ENCODE measurements around the gene ODC1. TPM values are rescaled to one million over a fixed set of nuclear protein-coding genes. Genes with fewer than 3 reads are reported as not detected.

Gene ODC1
- total and polyA plus RNA-seq, 8 donors, result 55.0 to 243 (median 214) TPM

- ATAC-seq, result no peak
- no peak for TF ChIP-seq CTCF (IDR thresholded peaks at IDR 0.05)
- peak in 1 of 4 donors; percentile 34 for DNase-seq
- Histone ChIP-seq H3K4me1 (peaks cover 0 to 3% of the 10 kb centered on the region in 2 donors), H3K27ac (no peak overlapping the region), H3K4me3 (no peak overlapping the region), H3K27me3 (no peaks in the 10 kb centered on the region), H3K36me3 (peaks cover 0 to 80% of the 10 kb centered on the region in 2 donors), H3K9me3 (no peaks in the 10 kb centered on the region)
- intact Hi-C loops (cut with DNase I), result no loop called here
These were observed 25.9 kb downstream of the ODC1 start for GRCh38 chr2:10422251-10422650.

GRCh38 chr2:10419553-10420257 lies 28.4 kb downstream of the ODC1 start:
- no peaks in the 10 kb centered on the region for H3K9me3 ChIP-seq
- H3K27me3 ChIP-seq, result no peaks in the 10 kb centered on the region
- DNase-seq (peak in 1 of 4 donors; percentile 81), ATAC-seq (no peak)
- H3K36me3 ChIP-seq, result peaks cover 0 to 61% of the 10 kb centered on the region in 2 donors
- TF ChIP-seq CTCF (IDR thresholded peaks at IDR 0.05), result no peak
- no peak overlapping the region for H3K4me3 ChIP-seq
- intact Hi-C loops (cut with DNase I), result no loop called here
- peaks cover 0 to 3% of the 10 kb centered on the region in 2 donors for H3K4me1 ChIP-seq
- no peak overlapping the region for H3K27ac ChIP-seq

DNA sequence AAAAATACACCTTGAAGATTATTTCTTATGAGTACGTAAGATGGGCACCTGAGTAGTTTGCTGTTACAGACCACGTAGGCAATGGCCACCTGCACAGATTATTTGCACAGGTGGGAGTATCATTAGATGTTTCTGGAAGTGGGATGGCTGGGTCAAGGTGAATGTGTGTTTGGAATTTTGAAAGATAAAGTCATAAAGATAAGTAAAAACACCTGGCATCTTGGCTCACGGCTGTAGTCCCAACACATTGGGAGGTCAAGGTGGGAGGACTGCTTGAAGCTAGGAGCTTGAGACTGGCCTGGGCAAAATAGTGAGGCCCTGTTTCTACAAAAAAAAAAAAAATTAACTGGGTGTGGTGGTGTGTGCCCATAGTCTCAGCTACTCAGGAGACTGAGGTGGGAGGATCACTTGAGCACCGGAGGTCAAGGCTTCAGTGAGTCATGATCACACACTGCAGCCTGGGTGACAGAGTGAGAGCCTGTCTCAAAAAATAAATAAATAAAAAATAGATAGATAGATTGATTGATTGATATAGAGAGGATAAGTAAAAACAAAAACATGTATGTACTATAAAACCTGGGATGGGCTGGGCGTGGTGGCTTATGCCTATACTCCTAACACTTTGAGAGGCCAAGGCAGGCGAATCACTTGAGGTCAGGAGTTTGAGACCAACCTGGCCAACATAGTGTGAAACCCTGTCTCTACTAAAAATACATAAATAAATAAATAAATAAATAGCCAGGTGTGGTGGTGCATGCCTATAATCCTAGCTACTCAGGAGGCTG lies 30.4 kb downstream of the ODC1 start:
- no peak for DNase-seq
- H3K9me3 ChIP-seq, result no peaks in the 10 kb centered on the region
- no peak for ATAC-seq
- no peak overlapping the region for H3K27ac ChIP-seq
- peaks cover 0 to 6% of the 10 kb centered on the region in 2 donors for H3K4me1 ChIP-seq
- intact Hi-C loops (cut with DNase I), result no loop called here
- H3K36me3 ChIP-seq, result peaks cover 0 to 49% of the 10 kb centered on the region in 2 donors
- no peak overlapping the region for H3K4me3 ChIP-seq
- H3K27me3 ChIP-seq, result no peaks in the 10 kb centered on the region
- TF ChIP-seq CTCF (IDR thresholded peaks at IDR 0.05), result no peak

DNA sequence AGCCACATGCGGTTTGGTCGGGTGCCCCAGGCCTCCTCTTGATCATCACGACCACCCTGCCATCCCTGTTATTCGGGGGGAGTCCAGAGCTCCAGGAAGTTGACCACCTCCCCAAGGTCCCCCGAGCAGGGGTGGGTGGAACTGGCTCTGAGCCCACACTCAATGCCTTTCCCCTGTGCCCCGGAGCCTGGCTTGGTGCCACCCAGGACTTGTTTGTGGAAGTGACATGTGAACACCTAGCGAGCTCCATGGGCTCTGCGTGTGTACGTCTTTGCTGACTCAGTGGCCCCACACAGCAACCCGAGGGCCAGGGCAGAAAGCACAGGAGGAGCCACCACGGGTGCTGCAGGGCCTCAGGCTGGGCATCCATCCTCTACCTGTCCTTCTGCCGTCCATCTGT lies 32.5 kb downstream of the ODC1 start:
- Histone ChIP-seq H3K4me1 (peaks cover 0 to 12% of the 10 kb centered on the region in 2 donors), H3K36me3 (peaks cover 0 to 35% of the 10 kb centered on the region in 2 donors), H3K4me3 (no peak overlapping the region), H3K9me3 (no peaks in the 10 kb centered on the region), H3K27ac (no peak overlapping the region), H3K27me3 (no peaks in the 10 kb centered on the region)
- intact Hi-C loops (cut with DNase I), result no loop called here
- ATAC-seq, result no peak
- DNase-seq, result peak in 1 of 4 donors; percentile 31
- TF ChIP-seq CTCF (IDR thresholded peaks at IDR 0.05), result no peak

- Histone ChIP-seq H3K27me3 (no peaks in the 10 kb centered on the region), H3K4me3 (no peak overlapping the region), H3K4me1 (peaks cover 0 to 18% of the 10 kb centered on the region in 2 donors), H3K36me3 (peaks cover 0 to 29% of the 10 kb centered on the region in 2 donors), H3K27ac (no peak overlapping the region), H3K9me3 (no peaks in the 10 kb centered on the region)
- no peak for DNase-seq
- ATAC-seq, result no peak
- TF ChIP-seq CTCF (IDR thresholded peaks at IDR 0.05), result no peak
- intact Hi-C loops (cut with DNase I), result no loop called here
These were observed 33.1 kb downstream of the ODC1 start for GRCh38 chr2:10415048-10415447.
